Kidney (tissue), 22 donors: ENCODE measurements around the gene PDLIM7. TPM values are rescaled to one million over a fixed set of nuclear protein-coding genes. Genes with fewer than 3 reads are reported as not detected.
A peak's percentile ranks its signal among the peaks of the same experiment; 100 is the strongest.

Experiments
- DNase-seq, 5 donors: peaks; one replicate each; pipeline ENCODE4 v3.0.0-alpha.2; 2013 to 2020
- FAIRE-seq: peaks from 2 replicates; lab custom pipeline; 2012; peaks lifted over from hg19 to GRCh38; lab: Jason Lieb, UNC
- H3K27ac ChIP-seq, 2 donors: one replicate each; pipeline ENCODE4 v1.7.0; 2013; ENCODE audit warnings: low read depth in 2 of 2, low read length in 2 of 2, inconsistent platforms in 1 of 2
- H3K27me3 ChIP-seq: one replicate; pipeline ENCODE4 v1.7.1; 2013; ENCODE audit warnings: low read length, inconsistent platforms; ENCODE audit not compliant: control insufficient read depth, insufficient read depth
- H3K36me3 ChIP-seq, 3 donors: one replicate each; pipeline versions ENCODE4 v1.7.0 to v1.7.1; 2013; ENCODE audit warnings: low read length in 3 of 3, control low read depth in 1 of 3, inconsistent platforms in 1 of 3; ENCODE audit not compliant: insufficient read depth in 3 of 3, control insufficient read depth in 2 of 3
- H3K4me1 ChIP-seq, 3 donors: one replicate each; pipeline versions ENCODE4 v1.7.0 to v1.7.1; 2013; ENCODE audit warnings: low read length in 3 of 3, inconsistent platforms in 1 of 3, low read depth in 1 of 3; ENCODE audit not compliant: control insufficient read depth in 2 of 3, insufficient read depth in 2 of 3
- H3K4me3 ChIP-seq, 3 donors: one replicate each; pipeline versions ENCODE4 v1.7.0 to v1.8.1; 2013; ENCODE audit warnings: low read length in 3 of 3, control low read depth in 1 of 3, inconsistent platforms in 1 of 3
- H3K9ac ChIP-seq, 3 donors: one replicate each; pipeline versions ENCODE4 v1.7.0 to v1.7.1; 2013; ENCODE audit warnings: low read length in 3 of 3, control low read depth in 1 of 3, inconsistent platforms in 1 of 3
- H3K9me3 ChIP-seq, 3 donors: one replicate each; pipeline versions ENCODE4 v1.7.0 to v1.7.1; 2013; ENCODE audit warnings: low read length in 3 of 3, control low read depth in 1 of 3, inconsistent platforms in 1 of 3; ENCODE audit not compliant: control insufficient read depth in 2 of 3, insufficient read depth in 1 of 3
- intact Hi-C: fragments of 100-400 bp; cut with DNase I; formaldehyde crosslinking; loops from one replicate; pipeline ENCODE4 v1.11.1; 2022
- long read RNA-seq, 10 donors: library from polyadenylated mRNA in 1 of 10; unstranded in 1 of 10; transcript quantifications; one replicate each; pipeline ENCODE4 v2.0.0 and lab custom pipeline, GENCODE V29; 2021 to 2026
- polyA plus RNA-seq: library from polyadenylated mRNA; stranded (reverse); fragments of 350-450 nt; fragmentation: Illumina TruSeq; extraction: RNeasy Lipid Tissue Mini Kit (QIAGEN cat#74804); gene quantifications from one replicate; pipeline ENCODE4 v1.2.3, GENCODE V29; 2014; ENCODE audit warnings: low read depth, low replicate concordance; ENCODE audit not compliant: insufficient read depth
- total RNA-seq: library from RNA; stranded (reverse); fragmentation: NEBNext Ultra II Directional; extraction: Animal tissue kit (Norgen Biotek cat#: 25700); gene quantifications from one replicate; pipeline ENCODE4 v1.2.1, GENCODE V29; 2021
- TF ChIP-seq, protein P1 (sequence below): IDR thresholded peaks from 3 replicates; pipeline ENCODE4 v1.5.1; 2012; ENCODE audit warnings: mild to moderate bottlenecking, moderate library complexity, borderline replicate concordance; ENCODE audit not compliant: insufficient read depth; ENCODE audit errors: extremely low read depth
- donor health status: control.
- donor health status: control.
- donor health status: control.
- donor health status: control.
- donor health status: control.
- donor health status: DM: yes; HTN: yes; CAD: no.
- donor health status: Normal renal cell carcinoma (clear cell type).

Gene PDLIM7
- 89.7 TPM for total RNA-seq
- 46.4 TPM for polyA plus RNA-seq
- long read RNA-seq, donor 1, transcript PDLIM7-202 (13 exons, 1,689 nt): major isoform, 10 of 42 reads
- long read RNA-seq, donor 1, partial matches to known transcripts: 22 of 42 reads
- long read RNA-seq, donor 1, other reads (novel, unspliced or antisense): 0 of 42 reads
- long read RNA-seq, donor 2, transcript PDLIM7-202 (13 exons, 1,689 nt): major isoform, 13 of 35 reads
- long read RNA-seq, donor 2, transcript PDLIM7-201 (8 exons, 977 nt): minor isoform, 6 of 35 reads
- long read RNA-seq, donor 2, partial matches to known transcripts: 13 of 35 reads
- long read RNA-seq, donor 2, other reads (novel, unspliced or antisense): 0 of 35 reads
- long read RNA-seq, donor 3, transcript PDLIM7-202 (13 exons, 1,689 nt): major isoform, 7 of 21 reads
- long read RNA-seq, donor 3, partial matches to known transcripts: 7 of 21 reads
- long read RNA-seq, donor 3, other reads (novel, unspliced or antisense): 0 of 21 reads
- long read RNA-seq, donor 4, transcript PDLIM7-201 (8 exons, 977 nt): minor isoform, 5 of 27 reads
- long read RNA-seq, donor 4, transcript PDLIM7-202 (13 exons, 1,689 nt): major isoform, 8 of 27 reads
- long read RNA-seq, donor 4, partial matches to known transcripts: 7 of 27 reads
- long read RNA-seq, donor 4, other reads (novel, unspliced or antisense): 0 of 27 reads
- long read RNA-seq, donor 5, partial matches to known transcripts: 0 of 1 reads
- long read RNA-seq, donor 5, other reads (novel, unspliced or antisense): 0 of 1 reads
- long read RNA-seq, donor 6, transcript PDLIM7-202 (13 exons, 1,689 nt): major isoform, 13 of 21 reads
- long read RNA-seq, donor 6, transcript PDLIM7-201 (8 exons, 977 nt): minor isoform, 5 of 21 reads
- long read RNA-seq, donor 6, partial matches to known transcripts: 0 of 21 reads
- long read RNA-seq, donor 6, other reads (novel, unspliced or antisense): 0 of 21 reads
- long read RNA-seq, donor 7, transcript PDLIM7-202 (13 exons, 1,689 nt): major isoform, 24 of 65 reads
- long read RNA-seq, donor 7, partial matches to known transcripts: 22 of 65 reads
- long read RNA-seq, donor 7, other reads (novel, unspliced or antisense): 18 of 65 reads
- long read RNA-seq, donor 8, transcript PDLIM7-202 (13 exons, 1,689 nt): major isoform, 12 of 43 reads
- long read RNA-seq, donor 8, partial matches to known transcripts: 24 of 43 reads
- long read RNA-seq, donor 8, other reads (novel, unspliced or antisense): 0 of 43 reads
- long read RNA-seq, donor 9, transcript PDLIM7-202 (13 exons, 1,689 nt): major isoform, 6 of 8 reads
- long read RNA-seq, donor 9, partial matches to known transcripts: 0 of 8 reads
- long read RNA-seq, donor 9, other reads (novel, unspliced or antisense): 0 of 8 reads
- long read RNA-seq, donor 10, transcript PDLIM7-202 (13 exons, 1,689 nt): major isoform, 12 of 27 reads
- long read RNA-seq, donor 10, partial matches to known transcripts: 7 of 27 reads
- long read RNA-seq, donor 10, other reads (novel, unspliced or antisense): 0 of 27 reads

DNA sequence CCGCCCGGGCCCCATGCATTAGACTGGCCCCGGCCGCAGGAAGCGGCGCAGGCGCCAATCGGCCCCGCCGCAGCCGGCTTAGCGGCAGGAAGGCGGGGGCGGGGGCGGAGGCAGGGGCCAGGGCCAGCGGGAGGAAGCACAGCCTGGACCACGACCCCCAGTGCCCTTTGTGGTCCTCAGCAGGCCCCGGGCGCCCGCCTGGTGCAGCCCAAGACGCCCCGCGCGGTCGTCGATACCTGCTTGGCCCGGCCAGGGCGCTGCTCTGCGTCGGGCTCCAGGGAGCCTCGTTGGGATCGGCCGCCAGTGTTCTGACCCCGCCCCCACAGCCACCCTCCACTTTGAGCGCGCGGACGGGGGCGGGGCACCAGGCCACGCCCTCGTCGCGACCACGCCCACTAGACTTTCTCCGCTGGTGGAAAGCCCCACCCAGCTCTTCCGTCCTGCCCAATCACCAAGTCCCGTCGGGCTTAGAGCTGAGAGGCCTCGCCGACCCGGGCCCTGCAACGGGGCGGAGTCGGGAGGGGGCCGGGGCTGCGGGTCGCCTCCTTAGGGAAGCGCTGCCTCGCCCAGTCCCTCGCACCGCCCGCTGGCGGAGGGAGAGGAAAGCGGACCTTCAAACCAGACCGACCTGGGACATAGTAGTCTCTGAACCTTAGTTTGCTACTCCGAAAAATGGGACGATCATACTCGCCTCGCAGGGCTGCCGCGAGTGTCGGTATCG is at the start of gene PDLIM7:
TSS of gene PDLIM7 (minus strand) at position 313 of the 721 bp plus-strand sequence. CDS start 1,092 bp downstream, outside the sequence.
- peak; percentile 97 to 99 (median 98) for DNase-seq
- Histone ChIP-seq H3K36me3 (no peaks in the 10 kb centered on the region), H3K27ac (peak within 1 kb of the TSS; percentile 86 to 91), H3K9me3 (no peaks in the 10 kb centered on the region), H3K9ac (peak within 1 kb of the TSS; percentile 17 to 58 (median 32)), H3K4me1 (peaks cover 0 to 14% (median 3%) of the 10 kb centered on the region in 3 donors), H3K27me3 (no peaks in the 10 kb centered on the region), H3K4me3 (peak within 1 kb of the TSS; percentile 57 to 65 (median 61))
- TF ChIP-seq, protein P1, sequence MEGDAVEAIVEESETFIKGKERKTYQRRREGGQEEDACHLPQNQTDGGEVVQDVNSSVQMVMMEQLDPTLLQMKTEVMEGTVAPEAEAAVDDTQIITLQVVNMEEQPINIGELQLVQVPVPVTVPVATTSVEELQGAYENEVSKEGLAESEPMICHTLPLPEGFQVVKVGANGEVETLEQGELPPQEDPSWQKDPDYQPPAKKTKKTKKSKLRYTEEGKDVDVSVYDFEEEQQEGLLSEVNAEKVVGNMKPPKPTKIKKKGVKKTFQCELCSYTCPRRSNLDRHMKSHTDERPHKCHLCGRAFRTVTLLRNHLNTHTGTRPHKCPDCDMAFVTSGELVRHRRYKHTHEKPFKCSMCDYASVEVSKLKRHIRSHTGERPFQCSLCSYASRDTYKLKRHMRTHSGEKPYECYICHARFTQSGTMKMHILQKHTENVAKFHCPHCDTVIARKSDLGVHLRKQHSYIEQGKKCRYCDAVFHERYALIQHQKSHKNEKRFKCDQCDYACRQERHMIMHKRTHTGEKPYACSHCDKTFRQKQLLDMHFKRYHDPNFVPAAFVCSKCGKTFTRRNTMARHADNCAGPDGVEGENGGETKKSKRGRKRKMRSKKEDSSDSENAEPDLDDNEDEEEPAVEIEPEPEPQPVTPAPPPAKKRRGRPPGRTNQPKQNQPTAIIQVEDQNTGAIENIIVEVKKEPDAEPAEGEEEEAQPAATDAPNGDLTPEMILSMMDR: no peak
- intact Hi-C loops: no loop called here
- peak; percentile 86 for FAIRE-seq

DNA sequence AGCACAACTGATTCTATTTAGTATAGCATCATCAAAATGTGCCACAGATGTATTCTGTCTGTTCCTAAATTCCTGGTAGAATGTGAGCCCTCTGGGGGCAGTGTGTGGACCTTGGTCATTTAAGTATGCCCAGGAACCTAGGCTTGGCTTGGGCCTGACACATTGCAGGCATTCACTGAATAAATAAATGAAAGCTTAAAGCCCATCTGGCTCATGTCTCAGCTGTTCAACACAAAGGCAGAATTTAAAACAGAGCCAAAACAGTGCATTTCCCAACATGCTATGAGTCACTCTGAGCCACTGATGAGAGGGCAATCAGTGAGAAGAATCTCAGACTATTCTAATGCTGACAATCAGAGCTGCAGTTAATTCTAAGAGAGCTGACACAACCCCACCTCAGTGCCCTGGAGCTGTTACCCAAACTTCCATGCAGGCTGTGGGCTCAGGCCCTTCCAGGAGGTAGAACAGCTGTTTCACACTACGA is 48.9 kb upstream of the PDLIM7 start:
- H3K4me1 ChIP-seq: peaks cover 0 to 7% (median 0%) of the 10 kb centered on the region in 3 donors
- peak overlapping the region in 1 of 2 donors; percentile 65 for H3K27ac ChIP-seq
- no peak for FAIRE-seq
- H3K36me3 ChIP-seq: peaks cover 2 to 3% (median 2%) of the 10 kb centered on the region in 3 donors
- DNase-seq: peak in 1 of 5 donors; percentile 40
- intact Hi-C loops: no loop called here
- no peaks in the 10 kb centered on the region for H3K9me3 ChIP-seq
- no peaks in the 10 kb centered on the region for H3K27me3 ChIP-seq
- no peak overlapping the region for H3K4me3 ChIP-seq
- TF ChIP-seq, protein P1: no peak
- no peak overlapping the region for H3K9ac ChIP-seq
